Endothelial cell of umbilical vein (primary cell): ENCODE measurements around the gene CLDN8.

Source experiments
- CTCF ChIP-seq, 2 donors: IDR thresholded peaks; 1 replicate in 1 of 2; 2 replicates in 1 of 2; pipeline ENCODE4 v1.5.1; 2011; ENCODE audit warnings: low read length in 2 of 2, mild to moderate bottlenecking in 2 of 2, moderate library complexity in 2 of 2, control low read depth in 1 of 2, inconsistent platforms in 1 of 2, low read depth in 1 of 2; ENCODE audit not compliant: insufficient read depth in 1 of 2; ENCODE audit errors: extremely low read depth in 1 of 2
- EZH2 ChIP-seq: IDR thresholded peaks from 2 replicates; pipeline ENCODE4 v1.6.1; 2012; ENCODE audit warnings: borderline replicate concordance, low read depth, mild to moderate bottlenecking, moderate library complexity, low read length, inconsistent platforms; ENCODE audit not compliant: severe bottlenecking
- POLR2A ChIP-seq: IDR thresholded peaks from 2 replicates; pipeline ENCODE4 v1.6.1; 2012; ENCODE audit warnings: low read depth, mild to moderate bottlenecking, control low read depth, low read length

GRCh38 chr21:30193201-30193600 is 22.7 kb downstream of the CLDN8 start:
- TF ChIP-seq POLR2A (no peak), CTCF (IDR thresholded peaks at IDR 0.05; ENCODE audit: extremely low read depth in 1 of 2, insufficient read depth in 1 of 2, low read depth in 1 of 2, low read length in 2 of 2) (no peak), EZH2 (no peak)
